HFF-Myc (cell line): ENCODE data around the gene NGFR.
A peak's percentile ranks its signal among the peaks of the same experiment; 100 is the strongest.

ENCODE experiments used
- DNase-seq: peaks from one replicate; pipeline ENCODE4 v3.0.0-alpha.2; 2011; ENCODE audit warnings: low read depth; ENCODE audit errors: extremely low read depth
- H3K4me3 ChIP-seq: replicated peaks from 2 replicates; pipeline ENCODE4 v1.5.1; 2011; ENCODE audit warnings: low read depth, mild to moderate bottlenecking, control low read depth, low read length
- TF ChIP-seq, protein P1 (sequence below): IDR thresholded peaks from 2 replicates; pipeline ENCODE4 v1.5.1; 2012; ENCODE audit warnings: mild to moderate bottlenecking, low read depth, low read length, control low read depth; ENCODE audit errors: missing control alignments

Gene NGFR

DNA sequence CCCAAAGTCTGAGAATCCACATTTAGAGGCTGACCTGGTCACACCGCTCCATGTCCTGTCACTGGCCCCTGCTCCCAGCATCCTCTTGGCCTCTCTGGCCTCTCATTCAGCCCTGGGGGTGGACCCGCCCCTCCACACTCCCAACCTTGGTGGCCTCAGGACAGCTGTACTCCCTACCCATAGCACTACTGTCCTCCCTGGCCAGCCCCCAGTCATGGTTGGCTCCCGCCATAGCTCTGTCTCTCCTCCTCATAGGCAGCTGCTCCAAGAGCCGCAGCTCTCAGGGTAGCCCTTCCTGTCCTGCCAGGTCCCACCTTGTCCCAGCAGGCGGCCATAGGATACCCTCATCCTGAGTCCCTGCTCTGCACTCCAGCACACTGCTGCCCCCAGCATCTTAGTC is 42.4 kb upstream of the NGFR start:
- TF ChIP-seq, protein P1, sequence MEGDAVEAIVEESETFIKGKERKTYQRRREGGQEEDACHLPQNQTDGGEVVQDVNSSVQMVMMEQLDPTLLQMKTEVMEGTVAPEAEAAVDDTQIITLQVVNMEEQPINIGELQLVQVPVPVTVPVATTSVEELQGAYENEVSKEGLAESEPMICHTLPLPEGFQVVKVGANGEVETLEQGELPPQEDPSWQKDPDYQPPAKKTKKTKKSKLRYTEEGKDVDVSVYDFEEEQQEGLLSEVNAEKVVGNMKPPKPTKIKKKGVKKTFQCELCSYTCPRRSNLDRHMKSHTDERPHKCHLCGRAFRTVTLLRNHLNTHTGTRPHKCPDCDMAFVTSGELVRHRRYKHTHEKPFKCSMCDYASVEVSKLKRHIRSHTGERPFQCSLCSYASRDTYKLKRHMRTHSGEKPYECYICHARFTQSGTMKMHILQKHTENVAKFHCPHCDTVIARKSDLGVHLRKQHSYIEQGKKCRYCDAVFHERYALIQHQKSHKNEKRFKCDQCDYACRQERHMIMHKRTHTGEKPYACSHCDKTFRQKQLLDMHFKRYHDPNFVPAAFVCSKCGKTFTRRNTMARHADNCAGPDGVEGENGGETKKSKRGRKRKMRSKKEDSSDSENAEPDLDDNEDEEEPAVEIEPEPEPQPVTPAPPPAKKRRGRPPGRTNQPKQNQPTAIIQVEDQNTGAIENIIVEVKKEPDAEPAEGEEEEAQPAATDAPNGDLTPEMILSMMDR = no peak
- no peak for DNase-seq

DNA sequence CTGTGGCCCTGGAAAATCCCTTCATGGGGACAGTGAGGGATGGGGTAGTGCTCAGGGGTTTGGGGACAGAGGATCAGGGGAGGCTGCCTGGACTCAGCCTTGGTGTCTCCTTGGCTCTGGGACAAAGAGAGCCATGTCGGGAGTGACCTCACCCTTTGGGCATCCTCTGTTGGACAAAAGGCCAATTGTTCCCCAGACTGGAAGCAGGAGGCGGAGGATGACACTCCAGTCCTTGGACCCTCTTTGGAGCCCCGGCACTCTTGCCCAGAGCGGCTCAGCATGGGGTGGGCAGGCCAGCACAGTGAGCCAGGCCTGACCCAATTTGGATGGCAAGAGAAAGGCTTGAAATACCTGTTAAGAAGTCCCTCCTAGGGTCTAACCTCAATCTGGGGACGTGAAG is 41.0 kb upstream of the NGFR start:
- no peak for DNase-seq
- TF ChIP-seq, protein P1 = no peak

More for the DNA sequence above, 42.4 kb upstream of the NGFR start:
- H3K4me3 ChIP-seq = no peak overlapping the region

DNA sequence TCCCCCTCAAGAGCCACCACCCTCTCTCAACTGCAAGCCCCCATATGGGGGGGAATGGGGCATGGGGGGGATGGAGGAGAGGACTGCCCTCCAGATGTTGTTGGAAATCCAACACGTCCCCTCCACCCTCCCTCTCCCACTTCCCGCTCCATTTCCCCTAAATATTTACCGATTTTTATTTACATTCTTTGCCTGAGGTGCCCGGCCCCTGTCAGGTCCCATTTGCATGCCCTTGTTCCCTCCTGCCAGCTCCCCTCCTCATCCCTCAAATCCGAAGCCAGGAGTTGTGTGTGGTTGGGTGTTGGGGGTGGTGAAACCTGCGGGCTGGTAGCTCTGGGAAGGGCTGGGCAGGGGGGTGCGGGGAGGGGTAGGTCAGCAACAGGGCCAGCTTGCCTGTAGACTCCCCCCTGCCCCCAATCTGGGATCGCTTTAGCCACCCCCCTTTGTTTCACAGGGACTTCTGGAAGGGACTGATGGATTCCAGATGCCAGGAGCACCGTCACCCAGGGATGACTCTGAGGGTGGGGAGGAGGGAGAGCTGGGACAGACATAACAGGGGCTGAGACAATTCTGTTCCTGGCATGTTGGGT is 39.7 kb upstream of the NGFR start:
- no peak for DNase-seq
- TF ChIP-seq, protein P1 = no peak
- no peak overlapping the region for H3K4me3 ChIP-seq

More for the DNA sequence above, 41.0 kb upstream of the NGFR start:
- H3K4me3 ChIP-seq = no peak overlapping the region

DNA sequence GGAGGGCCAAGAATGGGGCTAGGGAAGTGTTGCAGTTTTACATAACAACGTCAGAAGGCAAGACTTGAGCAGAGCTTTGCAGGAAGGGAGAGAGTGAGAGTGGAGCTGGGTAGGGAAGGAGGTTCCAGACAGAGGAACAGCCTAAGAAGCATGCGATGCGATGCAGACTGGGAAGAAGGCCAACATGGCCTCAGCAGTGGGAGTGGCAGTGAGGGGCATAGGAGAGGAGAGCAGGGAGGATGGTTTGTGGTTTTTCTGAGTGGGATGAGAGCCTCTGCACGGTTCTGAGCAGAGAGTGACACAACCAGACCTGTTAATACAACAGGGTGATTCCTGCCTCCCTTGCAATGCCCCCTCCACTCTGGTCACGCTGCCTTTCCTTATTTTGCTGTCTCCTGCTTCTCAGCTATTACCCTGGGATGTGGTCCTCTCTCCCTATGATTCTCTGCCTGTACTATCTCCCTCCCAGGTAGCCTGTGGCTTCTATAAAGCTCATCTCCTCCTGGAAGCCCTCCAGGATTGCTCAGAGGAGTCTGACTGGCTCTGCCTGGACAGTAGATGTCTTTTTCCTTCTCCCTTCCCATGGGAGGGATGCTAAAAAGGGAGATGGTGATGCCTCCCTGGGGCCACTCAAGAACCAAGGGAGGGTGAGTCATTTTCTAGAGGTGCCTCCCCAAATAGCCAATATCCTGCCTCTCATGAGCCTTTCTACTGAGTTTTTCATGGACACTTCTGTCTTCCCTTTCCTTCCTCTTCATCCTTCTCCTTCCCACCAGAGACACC is 38.7 kb upstream of the NGFR start:
- DNase-seq = peak; percentile 80
- no peak overlapping the region for H3K4me3 ChIP-seq
- TF ChIP-seq, protein P1 = no peak

DNA sequence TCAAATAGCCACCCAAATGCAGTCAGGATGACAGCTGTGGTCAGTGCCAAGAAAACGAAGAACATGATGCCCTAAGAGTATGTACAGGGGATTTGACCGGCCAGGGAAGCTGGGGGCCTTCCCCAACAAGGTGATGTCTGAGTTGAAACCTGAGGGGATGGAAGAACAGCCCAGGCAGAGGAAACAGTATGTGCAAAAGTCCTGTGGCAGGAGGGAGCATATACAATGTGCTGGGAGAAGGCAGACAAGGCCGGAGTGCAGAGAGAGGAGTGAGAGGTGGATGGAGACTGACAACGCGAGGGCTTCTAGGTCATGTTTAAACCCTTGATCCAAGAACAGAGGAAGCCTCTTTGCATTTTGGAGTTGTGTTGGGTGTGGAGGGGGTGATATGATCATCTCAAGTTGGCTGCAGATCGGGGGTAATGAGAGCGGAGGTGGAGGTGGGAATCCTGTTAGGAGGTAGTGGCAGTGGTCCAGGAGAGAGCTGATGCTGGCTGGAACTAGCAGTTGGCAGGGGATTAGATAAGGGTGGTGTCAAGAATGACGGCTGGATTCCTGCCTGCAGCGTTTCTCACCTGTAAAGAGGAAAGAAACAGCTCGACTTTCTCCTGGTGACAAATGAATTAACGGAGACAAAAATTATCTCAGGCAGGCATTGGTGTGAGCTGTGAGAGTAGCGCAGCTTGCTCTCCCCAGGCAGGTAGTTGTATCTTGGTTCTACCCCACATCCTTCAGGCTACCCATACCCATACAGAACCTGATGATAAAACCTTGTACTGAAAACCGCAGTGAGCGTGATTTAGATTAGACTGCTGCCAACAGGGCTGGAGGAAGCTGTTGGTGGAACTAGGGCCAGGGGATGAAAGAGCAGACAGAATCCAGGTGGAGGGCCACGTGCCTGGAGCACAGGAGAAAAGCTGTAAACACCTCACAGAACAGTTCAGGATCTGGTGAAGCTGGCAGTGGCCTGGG is 37.2 kb upstream of the NGFR start:
- DNase-seq = no peak
- TF ChIP-seq, protein P1 = no peak
- no peak overlapping the region for H3K4me3 ChIP-seq

DNA sequence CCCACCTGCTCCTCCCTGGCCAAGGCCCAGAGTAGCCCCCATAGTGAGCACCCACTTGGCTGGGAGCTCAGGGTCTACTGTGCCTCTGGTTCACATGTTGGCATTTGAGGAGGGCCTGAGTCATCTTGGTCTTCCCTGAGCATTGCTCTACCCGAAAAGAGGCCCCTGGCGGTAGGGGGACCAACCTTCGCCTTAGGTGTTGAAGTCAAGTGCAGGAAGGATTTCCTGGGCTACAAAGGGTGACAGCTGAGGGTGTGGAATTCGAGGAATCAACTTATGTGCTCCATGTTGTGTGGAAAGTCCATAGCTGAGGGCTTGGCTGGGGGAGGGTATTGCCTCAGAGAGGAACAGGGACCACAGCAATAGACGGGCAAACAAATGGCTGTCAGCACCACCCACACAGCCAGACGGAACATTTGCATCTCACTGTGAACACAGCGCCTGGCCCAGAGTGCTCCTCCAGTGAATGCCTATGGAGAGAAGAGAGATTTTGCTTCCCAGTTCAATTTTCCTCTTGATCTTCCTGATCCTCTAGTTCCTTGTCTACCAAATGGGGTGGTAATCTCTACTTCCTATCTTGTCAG is 35.6 kb upstream of the NGFR start:
- TF ChIP-seq, protein P1 = no peak
- no peak overlapping the region for H3K4me3 ChIP-seq
- DNase-seq = no peak
